ENCODE measurements around the gene TEPSIN.

The TEPSIN gene

GRCh38 chr17:81249223-81250040 lies 10.6 kb upstream of the TEPSIN start:
- no peak for DNase-seq

- DNase-seq: no peak
Measured at GRCh38 chr17:81248649-81249048, 9.8 kb upstream of the TEPSIN start.

GRCh38 chr17:81247339-81247990 lies 8.6 kb upstream of the TEPSIN start:
- DNase-seq: no peak

- no peak for DNase-seq
Measured at GRCh38 chr17:81246679-81247338, 8.0 kb upstream of the TEPSIN start.

GRCh38 chr17:81246343-81246670 lies 7.5 kb upstream of the TEPSIN start:
- no peak for DNase-seq

- DNase-seq: no peak
Measured at GRCh38 chr17:81245665-81246342, 6.9 kb upstream of the TEPSIN start.

- DNase-seq: no peak
Measured at GRCh38 chr17:81245024-81245664, 6.3 kb upstream of the TEPSIN start.

- DNase-seq: no peak
Measured at GRCh38 chr17:81244358-81245023, 5.6 kb upstream of the TEPSIN start.

GRCh38 chr17:81243333-81243664 lies 4.4 kb upstream of the TEPSIN start:
- no peak for DNase-seq

GRCh38 chr17:81242421-81243332 lies 3.8 kb upstream of the TEPSIN start:
- DNase-seq: no peak

GRCh38 chr17:81241648-81242420 lies 3.0 kb upstream of the TEPSIN start:
- DNase-seq: peak; percentile 31

GRCh38 chr17:81241203-81241602 lies 2.3 kb upstream of the TEPSIN start:
- no peak for DNase-seq

GRCh38 chr17:81240761-81241160 lies 1.9 kb upstream of the TEPSIN start:
- no peak for DNase-seq

GRCh38 chr17:81239714-81240555 lies 1.1 kb upstream of the TEPSIN start:
- no peak for DNase-seq

GRCh38 chr17:81238490-81238814 lies 403 bp downstream of the TEPSIN start:
- no peak for DNase-seq

- no peak for DNase-seq
Measured at GRCh38 chr17:81237591-81238489, 1.0 kb downstream of the TEPSIN start.

GRCh38 chr17:81236784-81237183 lies 2.1 kb downstream of the TEPSIN start:
- no peak for DNase-seq

Measured in inflammatory macrophage treated with lipopolysaccharide for 4 hours (primary cell).